Iris pigment epithelial cell (primary cell): Measurements from ENCODE around the gene ITPKA.

Source experiments
- DNase-seq: peaks from one replicate; pipeline ENCODE4 v3.0.0-alpha.2; 2011; ENCODE audit warnings: low read depth

The ITPKA gene

GRCh38 chr15:41490355-41490754, 3.3 kb upstream of the ITPKA start:
- peak; percentile 98 for DNase-seq

- DNase-seq = no peak
Measured at GRCh38 chr15:41491889-41492288, 1.8 kb upstream of the ITPKA start.

- peak; percentile 51 for DNase-seq
Measured at GRCh38 chr15:41492597-41493204, 973 bp upstream of the ITPKA start.

GRCh38 chr15:41493902-41494189, 172 bp downstream of the ITPKA start:
- no peak for DNase-seq

DNA sequence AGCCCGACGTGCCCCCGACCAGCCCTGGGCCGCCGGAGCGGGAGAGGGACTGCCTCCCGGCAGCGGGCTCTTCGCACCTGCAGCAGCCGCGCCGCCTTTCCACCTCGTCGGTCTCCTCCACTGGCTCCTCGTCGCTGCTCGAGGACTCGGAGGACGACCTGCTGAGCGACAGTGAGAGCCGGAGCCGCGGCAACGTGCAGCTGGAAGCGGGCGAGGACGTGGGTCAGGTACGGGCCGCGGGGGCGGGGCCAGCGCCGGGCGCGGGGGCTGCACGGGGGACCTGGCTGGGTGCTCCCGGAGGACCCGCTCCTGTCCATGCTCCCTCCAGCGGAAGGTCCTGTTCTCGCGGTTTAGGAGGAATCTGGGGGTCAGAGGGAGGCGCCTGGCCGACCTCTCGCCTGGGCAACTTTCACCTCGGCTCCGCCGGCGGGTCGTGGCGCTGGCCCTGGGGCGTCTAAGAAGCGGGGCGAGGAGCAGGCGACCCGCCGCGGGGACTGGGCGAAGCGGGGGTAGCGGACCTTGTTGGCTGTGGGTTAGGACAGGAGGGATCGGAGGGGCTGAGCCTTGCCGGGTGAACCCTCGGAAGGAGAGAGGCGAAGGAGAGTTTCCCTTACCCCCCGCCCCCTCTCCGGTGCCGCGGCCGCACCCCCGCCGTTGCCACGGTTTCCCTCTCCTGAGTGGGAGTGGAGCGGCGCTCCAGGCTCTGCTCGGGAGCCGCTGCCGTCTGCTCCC, 682 bp downstream of the ITPKA start:
- DNase-seq = no peak

- DNase-seq = no peak
Measured at GRCh38 chr15:41494922-41495735, 1.5 kb downstream of the ITPKA start.

DNA sequence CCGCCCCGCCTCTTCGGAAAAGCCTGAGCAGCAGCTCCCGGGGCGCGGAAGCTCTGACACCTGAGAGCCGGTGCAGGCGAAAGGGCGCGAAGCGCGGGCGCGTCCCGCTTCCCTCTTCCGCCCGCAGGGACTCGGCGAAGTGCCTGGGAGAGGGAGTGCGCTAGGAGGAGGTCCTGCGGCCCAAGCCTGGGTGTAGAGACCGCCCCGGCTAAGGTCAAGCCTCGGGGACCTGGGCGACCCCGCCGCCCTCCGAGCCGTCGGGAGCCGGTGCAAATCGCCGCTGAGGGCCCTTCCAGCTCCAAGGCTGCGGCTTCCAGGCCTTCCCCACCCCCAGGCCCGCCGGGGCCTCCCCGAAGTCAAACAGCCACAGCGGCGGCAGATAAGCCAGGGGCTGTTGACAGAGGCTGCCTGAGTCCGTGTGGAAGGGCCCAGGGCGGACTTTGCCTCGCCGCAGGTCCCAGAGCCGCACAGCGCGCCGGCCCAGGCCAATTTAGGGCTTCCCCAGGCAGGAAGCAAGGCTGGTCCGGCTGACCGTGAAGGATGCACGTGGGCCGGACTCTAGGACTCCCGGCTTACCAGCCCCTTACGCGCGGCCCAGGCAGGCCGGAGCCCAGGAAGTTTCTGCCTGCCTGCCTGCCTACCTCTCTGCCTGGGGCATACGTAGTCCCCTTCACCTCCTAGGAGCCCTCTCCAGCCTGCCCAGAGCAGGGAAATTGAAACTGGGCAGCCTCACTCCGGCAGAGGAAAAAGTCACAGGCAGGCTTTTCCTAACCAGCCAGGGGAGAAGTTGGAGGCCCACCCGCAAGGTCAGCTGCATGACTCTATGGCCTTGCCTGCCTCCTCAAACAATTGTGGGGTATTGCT, 2.3 kb downstream of the ITPKA start:
- DNase-seq = no peak

- DNase-seq = no peak
Measured at GRCh38 chr15:41498657-41499056, 5.0 kb downstream of the ITPKA start.

DNA sequence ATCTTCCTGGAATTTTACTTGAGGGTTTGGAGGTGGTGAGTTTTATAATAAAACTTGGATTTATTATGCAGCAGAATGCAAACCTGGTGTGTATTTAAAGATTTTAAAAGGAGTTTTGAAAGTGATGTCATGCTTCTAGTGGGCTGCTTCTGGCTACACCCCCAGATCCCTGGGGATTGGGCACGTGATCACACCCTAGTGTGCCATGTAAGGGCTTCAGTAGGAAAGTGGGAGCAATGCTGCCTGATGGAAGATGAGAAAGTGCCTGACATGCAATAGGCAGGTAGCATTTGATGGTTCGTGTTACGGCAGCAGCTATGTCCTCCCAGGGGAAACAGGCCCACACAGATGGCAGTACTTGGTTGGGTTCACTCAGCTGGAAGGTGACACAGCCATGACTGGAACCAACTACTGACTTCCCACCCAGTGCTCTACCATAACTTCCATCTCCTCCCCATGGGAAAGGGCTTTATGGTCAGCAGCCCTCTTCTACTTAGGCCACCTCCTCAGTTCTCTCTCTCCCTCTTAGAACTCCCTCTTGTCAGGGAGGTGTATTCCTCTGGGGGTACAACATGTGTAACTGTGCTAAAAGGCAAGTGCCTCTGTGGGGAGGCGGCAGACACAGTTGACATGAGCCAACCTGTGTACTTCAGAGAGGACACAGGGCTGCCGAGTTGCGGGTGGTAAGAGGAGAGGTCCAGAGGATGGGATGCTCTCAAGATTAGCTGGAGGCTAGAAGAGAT, 5.6 kb downstream of the ITPKA start:
- no peak for DNase-seq

- DNase-seq = no peak
Measured at GRCh38 chr15:41501191-41501917, 7.7 kb downstream of the ITPKA start.

DNA sequence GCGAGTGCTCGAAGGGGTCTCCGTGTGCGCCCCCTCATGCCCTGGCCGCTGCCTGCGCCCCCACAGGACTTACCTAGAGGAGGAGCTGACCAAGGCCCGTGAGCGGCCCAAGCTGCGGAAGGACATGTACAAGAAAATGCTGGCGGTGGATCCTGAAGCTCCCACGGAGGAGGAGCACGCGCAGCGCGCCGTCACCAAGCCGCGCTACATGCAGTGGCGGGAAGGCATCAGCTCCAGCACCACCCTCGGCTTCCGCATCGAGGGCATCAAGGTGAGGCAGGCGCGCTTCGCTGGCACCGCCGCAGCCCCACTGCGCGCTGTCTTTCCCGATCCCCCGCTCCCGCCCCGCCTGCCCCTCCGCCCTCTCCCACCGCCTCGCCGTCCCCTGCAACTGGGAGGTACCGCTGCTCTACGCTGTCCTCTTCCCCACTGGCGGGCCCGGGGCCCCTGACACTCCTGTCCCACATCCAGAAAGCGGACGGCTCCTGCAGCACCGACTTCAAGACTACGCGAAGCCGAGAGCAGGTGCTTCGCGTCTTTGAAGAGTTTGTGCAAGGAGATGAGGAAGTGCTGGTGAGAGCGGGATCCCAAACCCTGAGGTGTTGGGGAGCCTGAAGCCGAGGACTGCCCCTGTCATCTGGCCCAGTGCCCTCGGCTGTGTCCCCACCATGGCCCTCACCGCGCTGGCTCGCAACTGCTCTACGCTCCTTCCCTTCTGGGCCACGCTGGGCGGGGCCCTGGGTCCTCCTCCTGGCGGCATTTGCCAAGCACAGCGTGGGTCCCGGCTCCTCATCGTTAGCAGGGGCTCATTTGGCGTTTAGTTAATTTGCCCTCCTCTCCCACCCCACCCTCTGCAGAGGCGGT, 8.5 kb downstream of the ITPKA start:
- DNase-seq = no peak

- no peak for DNase-seq
Measured at GRCh38 chr15:41502795-41503668, 9.4 kb downstream of the ITPKA start.

GRCh38 chr15:41503669-41504010, 10.0 kb downstream of the ITPKA start:
- DNase-seq = no peak

DNA sequence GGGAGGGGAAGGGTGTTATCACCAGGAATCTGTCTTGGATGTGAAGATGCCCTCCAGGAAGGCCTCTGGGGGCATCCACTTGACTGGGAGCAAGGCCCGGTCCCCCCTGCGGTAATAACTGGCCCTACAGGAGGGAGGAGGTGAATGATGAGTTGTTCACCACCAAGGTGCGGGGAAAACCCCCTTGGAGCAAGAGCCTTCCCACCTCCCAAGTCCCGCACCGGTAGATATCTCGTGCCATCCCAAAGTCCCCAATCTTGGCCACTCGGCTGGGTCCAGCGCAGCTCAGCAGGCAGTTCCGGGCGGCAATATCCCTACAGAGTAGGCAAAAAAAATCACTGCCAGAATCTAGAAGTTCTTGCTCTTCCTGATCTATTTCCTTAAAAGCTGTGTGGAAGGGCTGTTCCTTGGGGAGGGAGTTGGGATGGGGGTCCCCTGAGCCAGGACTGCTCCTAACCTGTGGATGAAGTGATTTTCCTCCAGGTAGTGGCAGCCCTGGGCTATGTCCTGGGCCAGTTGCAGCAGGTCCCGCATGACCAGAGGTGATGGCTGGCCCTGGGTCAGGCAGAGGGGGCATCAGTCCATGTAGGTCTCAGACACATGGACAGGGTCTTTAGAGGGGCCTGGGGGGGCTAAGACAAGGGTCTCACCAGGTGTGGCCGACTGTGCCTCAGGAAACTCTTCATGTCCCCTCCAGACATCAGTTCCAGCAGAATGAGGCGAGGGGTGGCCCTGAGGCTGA, 11.2 kb downstream of the ITPKA start:
- no peak for DNase-seq

- no peak for DNase-seq
Measured at GRCh38 chr15:41505776-41506175, 12.1 kb downstream of the ITPKA start.

- no peak for DNase-seq
Measured at GRCh38 chr15:41506796-41507341, 13.2 kb downstream of the ITPKA start.

DNA sequence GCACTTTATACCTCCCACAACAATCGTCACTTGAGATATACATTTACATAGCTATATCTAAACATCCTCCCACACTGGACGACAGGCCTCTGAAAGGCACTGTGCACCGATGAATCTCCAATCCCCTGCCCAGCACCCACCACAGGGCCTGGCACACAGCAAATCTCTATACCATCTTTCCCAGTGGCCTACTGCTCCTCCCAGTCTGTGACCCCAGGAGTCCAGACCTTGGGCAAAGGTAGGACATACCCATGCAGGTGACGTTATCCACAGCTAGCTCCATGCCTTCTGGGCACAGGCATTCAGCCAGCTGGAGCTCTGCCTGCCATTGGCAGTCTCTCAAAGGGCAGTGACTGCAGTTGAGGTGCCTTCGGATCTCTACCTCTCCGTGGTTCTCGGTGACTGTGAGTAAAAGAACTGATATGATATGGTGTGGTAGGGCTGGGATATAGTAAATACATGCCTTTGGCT, 14.2 kb downstream of the ITPKA start:
- DNase-seq = no peak

- no peak for DNase-seq
Measured at GRCh38 chr15:41510728-41511127, 17.1 kb downstream of the ITPKA start.
